ENCODE results near the gene DOCK2.
"Not testable (repeated sequence)": the region's sequence is repeated elsewhere in the genome, so short reads cannot be mapped to it uniquely, and the experiment has no call there.

DNA sequence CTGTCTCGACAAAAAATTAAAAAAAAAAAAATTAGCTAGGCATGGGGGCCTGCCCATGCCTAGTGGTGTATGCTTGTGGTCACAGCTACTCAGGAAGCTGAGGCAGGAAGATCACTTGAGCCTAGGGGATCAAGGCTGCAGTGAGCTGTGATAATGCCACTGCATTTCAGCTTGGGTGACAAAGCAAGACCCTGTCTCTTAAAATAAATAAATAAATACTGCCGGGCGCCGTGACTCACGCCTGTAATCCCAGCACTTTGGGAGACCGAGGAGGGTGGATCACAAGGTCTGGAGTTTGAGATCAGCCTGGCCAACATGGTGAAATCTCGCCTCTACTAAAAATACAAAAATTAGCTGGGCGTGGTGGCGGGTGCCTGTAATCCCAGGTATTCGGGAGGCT is 115.5 kb downstream of the DOCK2 start:
- not testable (repeated sequence) for TF ChIP-seq POLR2A (IDR thresholded peaks at IDR 0.05)
- TF ChIP-seq, protein P1, sequence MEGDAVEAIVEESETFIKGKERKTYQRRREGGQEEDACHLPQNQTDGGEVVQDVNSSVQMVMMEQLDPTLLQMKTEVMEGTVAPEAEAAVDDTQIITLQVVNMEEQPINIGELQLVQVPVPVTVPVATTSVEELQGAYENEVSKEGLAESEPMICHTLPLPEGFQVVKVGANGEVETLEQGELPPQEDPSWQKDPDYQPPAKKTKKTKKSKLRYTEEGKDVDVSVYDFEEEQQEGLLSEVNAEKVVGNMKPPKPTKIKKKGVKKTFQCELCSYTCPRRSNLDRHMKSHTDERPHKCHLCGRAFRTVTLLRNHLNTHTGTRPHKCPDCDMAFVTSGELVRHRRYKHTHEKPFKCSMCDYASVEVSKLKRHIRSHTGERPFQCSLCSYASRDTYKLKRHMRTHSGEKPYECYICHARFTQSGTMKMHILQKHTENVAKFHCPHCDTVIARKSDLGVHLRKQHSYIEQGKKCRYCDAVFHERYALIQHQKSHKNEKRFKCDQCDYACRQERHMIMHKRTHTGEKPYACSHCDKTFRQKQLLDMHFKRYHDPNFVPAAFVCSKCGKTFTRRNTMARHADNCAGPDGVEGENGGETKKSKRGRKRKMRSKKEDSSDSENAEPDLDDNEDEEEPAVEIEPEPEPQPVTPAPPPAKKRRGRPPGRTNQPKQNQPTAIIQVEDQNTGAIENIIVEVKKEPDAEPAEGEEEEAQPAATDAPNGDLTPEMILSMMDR (IDR thresholded peaks at IDR 0.05): not testable (repeated sequence)
